IMR-90 (cell line): ENCODE results near the gene MAPK13.

Source experiments
- CEBPB ChIP-seq: IDR thresholded peaks from 2 replicates; pipeline ENCODE4 v1.6.1; 2012; ENCODE audit warnings: low read depth, low read length, improper control_type of control experiment
- CHD1 ChIP-seq: IDR thresholded peaks from 2 replicates; pipeline ENCODE4 v1.6.1; 2012; ENCODE audit warnings: low read depth, low read length, improper control_type of control experiment
- FOS ChIP-seq: fragments of 150-350 bp; IDR thresholded peaks from 2 replicates; pipeline ENCODE4 v1.6.1; 2016; ENCODE audit warnings: low read depth, low read length
- MXI1 ChIP-seq: IDR thresholded peaks from 2 replicates; pipeline ENCODE4 v1.6.1; 2012; ENCODE audit warnings: low read depth, mild to moderate bottlenecking, low read length, moderate library complexity, borderline replicate concordance
- POLR2A ChIP-seq: IDR thresholded peaks from 2 replicates; pipeline ENCODE4 v1.6.1; 2012; ENCODE audit warnings: mild to moderate bottlenecking, low read depth, low read length
- RFX5 ChIP-seq: IDR thresholded peaks from 2 replicates; pipeline ENCODE4 v1.8.0; 2012; ENCODE audit warnings: low read depth, mild to moderate bottlenecking, low read length, moderate library complexity
- TF ChIP-seq, protein P1 (sequence below): conservative IDR thresholded peaks from 2 replicates; pipeline ENCODE4 v1.5.1; 2012; ENCODE audit warnings: mild to moderate bottlenecking, low read depth, low read length, improper control_type of control experiment
- TF ChIP-seq, protein P2 (sequence below): fragments of 150-350 bp; IDR thresholded peaks from 2 replicates; pipeline ENCODE4 v1.6.1; 2017; ENCODE audit warnings: mild to moderate bottlenecking, antibody characterized with exemption, low read length, low read depth

DNA sequence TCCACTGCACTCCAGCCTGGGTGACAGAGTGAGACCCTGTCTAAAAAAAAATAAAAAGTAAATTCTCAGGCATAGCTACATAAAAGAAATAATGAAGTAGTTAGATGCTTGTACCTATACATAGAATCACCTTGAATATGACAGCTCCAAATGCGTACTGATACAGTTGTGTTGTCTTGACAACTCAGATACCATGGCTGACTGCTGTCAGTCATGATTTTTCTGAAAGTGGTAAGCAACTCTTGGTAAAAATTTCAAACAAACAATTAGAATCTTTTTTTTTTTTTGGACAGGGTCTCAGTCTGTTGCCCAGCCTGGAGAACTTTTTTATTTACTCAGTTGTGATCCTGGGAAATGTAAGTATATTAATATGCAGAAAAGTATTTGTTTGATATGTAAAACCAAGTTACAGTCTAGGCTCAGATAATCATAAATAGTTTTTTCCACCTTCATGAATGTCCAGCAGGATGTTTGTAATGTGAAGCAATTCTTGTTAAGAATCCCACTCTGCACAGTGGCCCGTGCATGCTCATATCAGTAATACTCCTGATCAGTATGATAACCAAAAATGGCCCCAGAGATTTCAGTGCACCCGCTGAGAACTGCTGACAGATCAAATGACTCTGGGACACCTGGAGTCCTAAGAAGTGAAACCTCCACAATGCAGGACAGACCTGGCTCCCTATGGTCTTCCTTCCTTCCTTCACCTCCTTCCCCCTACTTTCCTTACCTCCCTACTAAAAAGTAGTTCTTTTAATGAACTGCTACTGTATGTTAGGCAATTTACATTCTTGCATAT, 14.0 kb upstream of the MAPK13 start:
- no peak for TF ChIP-seq CHD1
- TF ChIP-seq, protein P1, sequence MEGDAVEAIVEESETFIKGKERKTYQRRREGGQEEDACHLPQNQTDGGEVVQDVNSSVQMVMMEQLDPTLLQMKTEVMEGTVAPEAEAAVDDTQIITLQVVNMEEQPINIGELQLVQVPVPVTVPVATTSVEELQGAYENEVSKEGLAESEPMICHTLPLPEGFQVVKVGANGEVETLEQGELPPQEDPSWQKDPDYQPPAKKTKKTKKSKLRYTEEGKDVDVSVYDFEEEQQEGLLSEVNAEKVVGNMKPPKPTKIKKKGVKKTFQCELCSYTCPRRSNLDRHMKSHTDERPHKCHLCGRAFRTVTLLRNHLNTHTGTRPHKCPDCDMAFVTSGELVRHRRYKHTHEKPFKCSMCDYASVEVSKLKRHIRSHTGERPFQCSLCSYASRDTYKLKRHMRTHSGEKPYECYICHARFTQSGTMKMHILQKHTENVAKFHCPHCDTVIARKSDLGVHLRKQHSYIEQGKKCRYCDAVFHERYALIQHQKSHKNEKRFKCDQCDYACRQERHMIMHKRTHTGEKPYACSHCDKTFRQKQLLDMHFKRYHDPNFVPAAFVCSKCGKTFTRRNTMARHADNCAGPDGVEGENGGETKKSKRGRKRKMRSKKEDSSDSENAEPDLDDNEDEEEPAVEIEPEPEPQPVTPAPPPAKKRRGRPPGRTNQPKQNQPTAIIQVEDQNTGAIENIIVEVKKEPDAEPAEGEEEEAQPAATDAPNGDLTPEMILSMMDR = no peak
- TF ChIP-seq MXI1 = no peak
- no peak for TF ChIP-seq POLR2A
- TF ChIP-seq, protein P2, sequence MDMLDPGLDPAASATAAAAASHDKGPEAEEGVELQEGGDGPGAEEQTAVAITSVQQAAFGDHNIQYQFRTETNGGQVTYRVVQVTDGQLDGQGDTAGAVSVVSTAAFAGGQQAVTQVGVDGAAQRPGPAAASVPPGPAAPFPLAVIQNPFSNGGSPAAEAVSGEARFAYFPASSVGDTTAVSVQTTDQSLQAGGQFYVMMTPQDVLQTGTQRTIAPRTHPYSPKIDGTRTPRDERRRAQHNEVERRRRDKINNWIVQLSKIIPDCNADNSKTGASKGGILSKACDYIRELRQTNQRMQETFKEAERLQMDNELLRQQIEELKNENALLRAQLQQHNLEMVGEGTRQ = no peak
- TF ChIP-seq CEBPB = no peak
- TF ChIP-seq FOS = no peak
- TF ChIP-seq RFX5 = no peak
